Jurkat, Clone E6-1 (cell line): Measurements from ENCODE around the gene UQCRC1.

Experiments used
- DNase-seq: peaks from one replicate; pipeline ENCODE4 v3.0.0-alpha.2; 2011; ENCODE audit warnings: low read depth, low spot score
- H3K4me3 ChIP-seq: 2 replicates; pipeline ENCODE4 v1.5.1; 2011; ENCODE audit warnings: mild to moderate bottlenecking, low read length, control low read depth, moderate library complexity

Gene UQCRC1

DNA sequence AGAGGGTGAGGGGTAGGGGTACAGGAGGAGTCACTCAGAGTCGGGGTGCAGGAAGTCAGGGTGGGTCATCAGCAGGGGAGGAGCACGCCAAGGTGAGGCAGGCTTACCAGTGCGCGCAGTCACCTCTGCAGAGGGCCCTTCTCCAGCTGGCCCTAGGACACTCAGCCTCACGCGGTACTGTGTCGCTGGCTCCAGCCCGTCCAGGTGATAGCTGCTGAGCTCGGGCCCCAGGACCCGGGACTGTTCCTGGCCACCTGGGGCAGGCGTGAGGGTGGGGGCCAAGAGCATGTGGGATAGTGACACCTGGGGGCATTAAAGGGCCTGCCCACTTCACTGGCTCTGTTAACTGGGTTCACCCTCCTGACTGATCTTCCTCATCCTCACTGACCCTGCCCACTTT, 21.8 kb downstream of the UQCRC1 start:
- H3K4me3 ChIP-seq = no peak overlapping the region
- DNase-seq = no peak

DNA sequence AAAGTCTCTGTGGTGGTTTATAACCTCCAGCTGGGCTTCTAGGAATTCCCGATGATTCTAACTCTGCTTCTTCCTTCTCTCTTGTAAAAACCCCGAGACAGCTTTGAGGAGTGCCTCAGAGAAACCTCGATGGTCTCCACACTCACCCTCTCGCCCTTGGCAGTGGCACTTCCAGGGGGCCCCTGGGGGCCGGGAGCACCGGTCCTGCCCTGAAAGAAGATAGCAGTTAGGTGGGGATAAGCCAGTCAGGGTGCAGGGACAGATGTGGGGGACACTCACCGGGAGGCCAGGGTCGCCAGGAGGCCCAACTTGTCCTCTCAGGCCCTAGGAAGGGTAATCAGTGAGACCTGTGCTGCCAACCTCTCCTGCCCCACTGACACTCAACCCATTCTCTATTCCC, 24.0 kb downstream of the UQCRC1 start:
- no peak overlapping the region for H3K4me3 ChIP-seq
- no peak for DNase-seq

DNA sequence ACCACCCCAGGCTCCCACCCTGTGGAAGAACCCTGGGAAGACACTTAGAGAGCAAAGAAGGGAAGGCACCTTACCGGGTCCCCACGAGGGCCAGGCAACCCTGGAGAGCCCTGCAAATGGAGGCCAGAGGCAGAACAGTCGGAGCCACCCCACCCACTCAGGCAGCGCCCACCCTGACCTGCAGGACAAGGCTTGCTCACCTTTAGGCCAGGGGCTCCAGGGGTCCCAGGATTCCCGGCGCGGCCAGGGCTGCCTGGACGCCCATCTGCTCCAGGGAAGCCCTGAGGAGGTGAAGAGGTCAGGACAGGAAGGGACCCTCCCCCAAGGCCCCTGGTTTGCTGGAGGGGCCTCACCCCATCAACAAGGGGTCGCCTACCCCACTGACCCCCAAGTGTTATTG, 24.6 kb downstream of the UQCRC1 start:
- DNase-seq = no peak
- H3K4me3 ChIP-seq = no peak overlapping the region

DNA sequence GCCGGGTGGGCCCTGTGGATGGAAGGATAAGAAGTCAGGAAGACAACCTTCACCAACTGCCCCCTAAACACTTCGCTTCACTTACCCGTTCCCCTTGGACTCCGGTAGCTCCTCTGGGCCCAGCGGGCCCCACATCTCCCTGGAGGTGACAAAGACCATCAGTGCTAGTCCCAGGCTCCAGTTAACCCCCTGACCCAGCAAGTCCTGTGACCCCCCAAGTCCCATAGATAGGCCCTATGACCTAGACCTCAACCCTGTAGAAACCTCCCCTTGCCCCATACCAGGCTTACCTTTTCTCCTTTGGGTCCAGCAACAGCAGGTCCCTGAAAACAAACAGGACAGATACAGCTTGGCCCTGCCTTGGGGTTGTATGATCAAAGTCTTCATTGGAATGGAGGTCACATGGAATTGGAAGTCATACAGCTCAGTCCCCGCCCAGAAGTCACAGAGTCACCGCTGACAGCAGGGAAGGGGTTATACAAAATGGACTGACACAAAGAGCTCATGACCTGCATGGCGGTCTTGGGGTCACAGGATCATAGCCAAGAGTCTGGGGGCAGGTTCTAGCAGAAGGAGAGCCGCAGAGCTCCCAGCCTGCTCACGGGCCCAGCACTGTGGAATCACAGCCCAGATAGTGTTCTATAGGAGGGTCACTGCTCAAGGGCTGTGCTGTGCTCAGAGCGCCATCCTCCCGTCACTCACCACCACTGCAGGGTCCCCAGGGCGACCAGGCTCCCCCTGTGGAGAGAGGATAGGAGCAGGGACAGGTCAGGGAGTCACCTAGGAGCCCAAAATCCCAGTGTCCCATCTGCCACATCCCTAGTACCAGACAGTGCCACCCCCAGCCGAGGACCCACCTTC, 27.6 kb downstream of the UQCRC1 start:
- DNase-seq = no peak

DNA sequence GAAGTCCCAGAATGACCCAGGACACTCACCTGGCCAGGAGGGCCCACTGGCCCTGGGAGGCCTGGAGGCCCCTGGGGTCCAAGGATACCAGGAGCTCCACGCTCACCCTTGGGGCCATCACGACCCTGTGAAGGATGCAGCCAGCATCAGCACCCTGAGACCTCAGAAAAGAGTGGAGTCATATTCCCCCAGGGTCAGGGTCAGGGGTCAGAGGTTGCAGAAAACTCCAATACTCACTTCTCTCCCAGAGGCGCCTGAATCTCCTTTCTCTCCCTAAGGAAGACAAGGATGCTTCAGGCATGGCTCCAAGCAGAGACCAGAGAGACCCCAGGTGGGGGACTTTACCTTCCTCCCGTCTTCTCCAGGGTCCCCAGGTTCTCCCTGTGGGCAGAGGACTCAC, 32.8 kb downstream of the UQCRC1 start:
- DNase-seq = no peak
- no peak overlapping the region for H3K4me3 ChIP-seq

More for the DNA sequence above, 27.6 kb downstream of the UQCRC1 start:
- no peak overlapping the region for H3K4me3 ChIP-seq

DNA sequence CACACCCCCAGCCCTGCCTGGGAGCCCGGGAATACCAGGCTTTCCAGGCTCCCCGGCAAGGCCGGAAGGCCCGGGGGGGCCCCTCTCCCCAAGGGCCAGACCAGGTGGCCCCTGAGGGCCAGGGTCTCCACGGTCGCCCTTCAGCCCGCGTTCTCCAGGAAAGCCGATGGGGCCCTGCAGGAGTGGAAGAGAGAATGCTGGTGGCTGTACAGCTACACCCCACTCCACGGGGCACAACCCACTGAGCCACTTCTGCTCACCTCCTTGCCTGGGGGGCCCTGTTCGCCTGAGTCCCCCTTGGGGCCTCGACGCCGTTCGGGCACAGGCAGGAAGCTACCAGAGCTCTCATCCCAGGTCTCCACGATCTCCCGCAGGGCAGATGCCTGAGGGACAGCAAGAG, 34.1 kb downstream of the UQCRC1 start:
- no peak overlapping the region for H3K4me3 ChIP-seq
- DNase-seq = no peak

DNA sequence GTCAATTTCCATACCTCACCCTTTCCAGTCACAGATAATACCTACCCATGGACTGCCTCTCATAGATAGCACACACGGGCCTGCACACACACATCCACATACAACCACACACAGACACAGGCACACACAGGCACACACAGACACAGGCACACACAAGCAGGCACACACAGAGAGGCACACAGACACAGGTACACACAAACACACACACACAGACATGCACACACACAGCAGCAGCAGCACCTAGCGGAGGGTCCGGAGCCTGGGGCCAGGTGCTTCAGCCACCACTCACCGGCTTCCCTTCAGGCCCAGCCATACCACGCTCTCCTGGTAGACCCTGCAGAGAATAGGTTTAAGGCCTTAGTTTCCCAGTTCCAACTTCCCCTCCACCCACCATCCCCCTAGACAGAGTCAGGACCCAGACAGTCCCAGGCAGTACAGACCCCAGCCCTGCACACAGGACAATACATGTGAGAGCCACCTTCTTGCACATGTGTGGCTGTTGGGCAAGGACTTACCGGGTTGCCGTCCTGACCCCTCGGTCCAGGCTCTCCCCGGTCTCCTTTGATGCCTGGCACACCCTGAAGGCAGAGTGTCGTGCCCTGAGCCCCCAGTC, 35.4 kb downstream of the UQCRC1 start:
- no peak for DNase-seq
- H3K4me3 ChIP-seq = no peak overlapping the region

DNA sequence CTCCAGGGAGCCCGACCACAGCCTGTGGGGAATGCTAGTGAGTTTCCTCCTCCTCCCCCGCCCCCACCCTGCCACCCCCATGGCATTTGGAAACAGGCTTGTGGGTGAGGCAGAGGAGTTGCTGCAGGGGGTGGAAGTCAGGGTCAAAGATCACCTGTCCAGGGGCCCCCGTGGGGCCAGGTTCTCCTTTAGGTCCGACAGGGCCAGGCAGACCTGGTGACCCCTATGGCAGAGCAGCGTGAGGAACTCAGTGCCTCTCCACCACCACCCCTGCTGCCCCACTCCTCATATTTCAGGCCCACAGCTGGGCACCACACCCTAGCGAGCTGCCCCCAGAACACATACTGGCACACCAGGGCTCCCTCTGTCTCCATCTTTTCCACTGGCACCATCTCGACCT, 36.9 kb downstream of the UQCRC1 start:
- no peak for DNase-seq

DNA sequence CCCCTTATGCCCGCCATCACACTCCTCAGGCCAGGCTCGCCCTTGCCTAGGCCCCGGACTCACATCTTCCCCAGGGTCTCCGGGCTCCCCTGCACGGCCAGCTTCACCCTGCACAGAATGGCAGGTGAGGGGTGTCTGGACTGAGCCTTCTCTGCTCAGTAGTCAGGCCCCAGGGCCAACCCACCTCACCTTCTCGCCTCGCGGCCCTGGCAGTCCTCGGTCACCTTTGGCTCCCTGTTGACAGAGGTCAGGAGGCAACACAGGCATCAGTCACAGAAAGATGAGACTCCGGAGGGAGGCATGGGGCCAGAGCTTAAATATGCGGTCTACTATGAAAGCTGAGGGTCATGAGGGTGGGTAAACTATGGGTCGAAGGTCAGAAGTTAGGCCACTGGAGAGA, 37.5 kb downstream of the UQCRC1 start:
- no peak overlapping the region for H3K4me3 ChIP-seq
- no peak for DNase-seq

More for the DNA sequence above, 36.9 kb downstream of the UQCRC1 start:
- no peak overlapping the region for H3K4me3 ChIP-seq

DNA sequence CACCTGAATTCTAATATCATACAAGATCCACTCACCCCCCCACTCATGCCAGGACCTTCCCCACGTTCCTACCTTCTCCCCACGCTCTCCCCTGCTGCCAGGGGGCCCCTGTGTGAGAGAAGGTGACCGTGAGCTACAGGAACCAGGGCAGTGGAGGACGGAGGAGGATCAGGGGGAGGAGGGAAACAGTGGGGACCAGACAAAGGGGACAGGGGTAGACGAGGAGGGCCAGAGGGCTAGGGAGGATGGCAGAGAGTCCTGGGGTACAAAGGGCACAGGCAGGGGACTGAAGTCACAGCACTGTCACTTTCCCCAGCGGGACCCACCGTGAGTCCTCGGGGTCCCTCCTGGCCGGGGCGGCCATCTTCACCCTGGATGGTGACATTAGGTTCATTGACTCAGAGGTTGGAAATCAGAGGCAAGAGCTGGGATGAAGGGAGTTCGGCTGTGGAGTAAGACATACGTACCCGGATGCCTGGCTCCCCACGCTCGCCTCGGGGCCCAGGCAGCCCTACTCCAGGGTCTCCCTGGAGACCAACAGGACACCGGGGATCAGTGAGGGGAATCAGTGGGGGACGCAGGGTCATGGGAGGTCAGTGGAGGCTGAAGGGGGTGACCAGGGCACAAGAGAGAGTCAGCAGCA, 39.5 kb downstream of the UQCRC1 start:
- DNase-seq = no peak
- H3K4me3 ChIP-seq = no peak overlapping the region

DNA sequence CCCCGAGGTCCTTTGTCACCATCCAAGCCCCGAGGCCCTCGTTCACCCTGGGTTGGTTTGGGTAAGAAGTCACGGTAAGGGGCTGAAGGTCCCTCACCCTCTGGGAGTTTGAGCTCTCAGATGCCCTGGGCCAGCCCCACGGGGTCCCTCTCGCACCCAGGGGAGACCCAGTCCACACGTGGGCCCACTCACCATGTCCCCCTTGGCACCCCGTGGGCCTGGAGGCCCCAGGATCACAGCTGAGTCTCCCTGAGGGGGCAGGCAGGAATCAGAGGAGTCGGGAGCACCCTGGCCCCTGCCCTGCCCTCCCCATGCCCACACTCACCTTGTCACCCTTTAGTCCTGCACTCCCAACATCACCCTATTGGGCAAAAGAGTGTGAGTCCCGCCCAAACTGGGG, 40.0 kb downstream of the UQCRC1 start:
- DNase-seq = no peak
- H3K4me3 ChIP-seq = no peak overlapping the region

DNA sequence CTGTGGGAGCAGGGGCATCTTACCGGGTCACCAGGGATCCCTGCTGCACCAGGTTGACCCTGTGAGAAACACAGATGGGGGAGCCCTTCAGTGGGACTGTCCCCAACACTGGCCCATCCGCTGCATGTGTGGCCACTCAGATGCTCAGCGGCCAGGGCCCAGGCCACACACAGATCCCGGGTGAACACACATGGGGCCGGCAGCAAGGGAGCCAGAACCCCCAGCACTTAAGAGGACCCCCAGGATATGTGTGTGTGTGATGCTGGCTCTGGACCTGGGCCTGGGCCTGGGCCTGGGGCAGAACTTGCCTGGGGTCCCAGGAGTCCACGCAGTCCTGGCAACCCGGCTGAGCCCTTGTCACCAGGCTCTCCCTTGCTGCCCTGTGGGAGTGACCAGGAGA, 41.0 kb downstream of the UQCRC1 start:
- DNase-seq = no peak

DNA sequence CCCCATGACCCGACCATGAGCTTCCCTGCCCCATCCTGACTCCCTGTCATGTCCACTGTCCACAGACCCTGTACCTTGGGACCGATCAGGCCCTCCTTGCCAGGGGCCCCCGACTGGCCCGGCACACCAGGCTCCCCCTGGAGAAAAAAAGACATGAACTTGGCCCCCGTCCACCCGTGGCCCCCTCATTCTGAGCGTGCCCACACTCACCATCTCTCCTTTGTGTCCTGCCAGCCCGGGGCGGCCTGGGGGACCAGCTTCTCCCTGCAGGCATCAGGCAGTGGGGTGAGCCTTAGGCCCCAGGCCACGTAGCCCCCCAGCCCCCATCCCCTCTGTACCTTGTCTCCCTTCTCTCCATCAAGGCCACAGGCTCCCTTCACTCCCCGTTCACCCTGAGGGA, 41.9 kb downstream of the UQCRC1 start:
- H3K4me3 ChIP-seq = no peak overlapping the region
- DNase-seq = no peak

More for the DNA sequence above, 41.0 kb downstream of the UQCRC1 start:
- H3K4me3 ChIP-seq = no peak overlapping the region

DNA sequence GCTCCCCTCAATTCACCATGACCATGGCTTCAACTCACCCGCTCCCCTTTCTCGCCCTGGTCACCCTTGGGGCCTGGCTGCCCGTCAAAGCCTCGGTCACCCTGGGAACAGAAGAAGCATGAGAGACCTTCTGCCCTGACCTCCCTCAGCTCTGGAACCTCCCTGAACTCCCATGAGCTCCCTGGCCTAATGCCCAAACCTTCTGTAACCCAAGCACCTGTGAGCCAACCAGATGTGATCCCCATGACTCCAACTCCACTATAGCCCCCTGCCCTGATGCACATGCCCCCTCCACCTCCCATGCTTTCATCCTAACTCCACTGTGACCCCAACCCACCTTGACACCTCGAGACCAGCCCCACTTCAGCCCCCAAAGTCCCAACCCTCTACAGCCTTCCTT, 42.4 kb downstream of the UQCRC1 start:
- DNase-seq = no peak

DNA sequence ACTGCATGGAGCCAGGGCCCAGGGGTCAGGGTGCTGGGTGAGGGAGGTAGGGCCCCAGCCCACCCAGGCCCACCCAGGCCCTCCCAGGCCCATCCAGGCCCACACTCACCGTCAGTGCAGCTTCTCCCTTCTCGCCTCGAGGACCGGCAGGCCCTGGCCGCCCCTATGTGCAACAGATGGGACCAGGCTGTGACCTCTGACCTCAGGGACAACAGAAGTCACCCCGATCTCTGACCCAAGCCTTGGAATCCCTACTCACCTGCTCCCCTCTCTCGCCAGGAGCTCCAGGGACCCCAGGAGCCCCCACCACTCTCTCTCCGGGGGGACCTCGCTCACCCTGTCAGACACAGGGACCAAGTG, 43.1 kb downstream of the UQCRC1 start:
- H3K4me3 ChIP-seq = no peak overlapping the region
- DNase-seq = no peak

More for the DNA sequence above, 42.4 kb downstream of the UQCRC1 start:
- no peak overlapping the region for H3K4me3 ChIP-seq

DNA sequence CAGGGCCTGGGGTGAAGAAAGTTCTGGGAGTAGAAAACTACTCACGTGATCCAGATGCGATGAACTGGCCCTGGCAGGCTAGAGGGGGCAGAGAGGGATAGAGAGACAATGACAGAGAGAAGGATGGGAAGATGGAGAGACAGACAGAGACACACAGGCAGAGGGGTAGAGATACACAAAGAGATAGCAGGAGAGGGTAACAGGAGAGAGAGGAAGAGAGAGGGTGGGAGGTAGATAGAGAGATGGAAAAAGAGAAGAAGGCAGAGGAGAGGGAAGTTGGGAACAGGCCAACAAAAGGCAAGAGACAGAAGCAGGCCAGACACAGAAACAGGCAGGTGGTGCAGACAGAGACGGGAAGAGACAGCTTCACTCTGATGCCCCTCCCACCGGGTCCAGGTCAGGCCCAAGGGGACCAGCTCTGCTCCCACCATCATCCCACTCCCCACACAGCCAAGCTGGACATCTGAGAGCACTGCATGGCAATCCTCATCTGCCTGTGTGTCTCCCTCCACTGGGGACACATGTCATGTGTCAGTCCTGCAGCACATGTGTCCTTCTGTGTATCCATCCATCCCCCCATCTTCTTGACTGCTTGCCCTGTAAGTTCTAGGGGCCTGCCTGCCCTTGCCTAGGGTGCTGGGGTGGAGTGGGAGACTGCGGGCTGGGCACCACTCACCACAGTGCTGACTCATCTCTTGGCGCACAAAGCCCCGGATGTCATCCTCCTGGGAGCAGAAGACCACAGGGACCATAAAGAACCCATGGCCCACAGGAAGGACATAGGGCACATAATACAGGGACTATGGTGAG, 43.6 kb downstream of the UQCRC1 start:
- no peak for DNase-seq
- H3K4me3 ChIP-seq = no peak overlapping the region

DNA sequence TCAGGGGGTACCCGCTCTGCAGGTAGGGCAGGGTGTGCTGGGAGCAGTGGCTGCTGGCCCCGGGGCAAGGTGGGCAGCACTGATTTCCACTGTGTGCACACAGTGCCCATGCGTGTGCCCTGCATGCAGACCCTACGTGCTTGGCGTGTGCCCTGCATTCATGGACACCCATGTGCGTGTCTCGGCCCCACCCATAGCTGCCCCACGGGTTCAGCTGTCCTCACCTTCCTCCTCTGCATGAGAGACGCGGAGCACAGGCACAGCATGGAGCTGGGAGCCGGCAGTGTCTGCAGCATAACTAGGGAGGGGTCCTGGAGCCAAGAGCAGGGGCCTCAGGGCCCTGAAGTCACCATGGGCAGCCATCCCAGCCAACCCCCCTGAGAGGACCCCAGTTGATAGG, 44.3 kb downstream of the UQCRC1 start:
- no peak for DNase-seq
- no peak overlapping the region for H3K4me3 ChIP-seq

DNA sequence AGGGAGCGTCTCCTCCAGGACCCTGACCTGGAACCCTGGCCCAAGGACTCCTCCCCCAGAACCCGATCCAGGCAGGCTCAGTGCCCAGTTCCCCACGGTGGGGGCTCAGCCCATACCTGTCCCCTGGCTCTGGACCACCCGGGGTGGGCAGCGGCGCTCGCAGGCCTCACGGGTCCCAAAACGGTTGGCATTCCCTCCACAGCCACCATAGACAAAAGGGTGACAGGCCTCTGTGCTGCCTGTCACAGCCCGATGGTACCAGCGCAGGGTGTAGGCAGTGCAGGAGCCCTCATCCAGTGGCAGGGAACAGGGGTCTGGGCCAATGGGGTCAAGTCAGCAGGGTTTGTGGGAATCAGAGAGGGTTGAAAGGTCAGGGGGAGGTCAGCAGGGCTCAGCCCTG, 44.8 kb downstream of the UQCRC1 start:
- no peak overlapping the region for H3K4me3 ChIP-seq
- DNase-seq = no peak

DNA sequence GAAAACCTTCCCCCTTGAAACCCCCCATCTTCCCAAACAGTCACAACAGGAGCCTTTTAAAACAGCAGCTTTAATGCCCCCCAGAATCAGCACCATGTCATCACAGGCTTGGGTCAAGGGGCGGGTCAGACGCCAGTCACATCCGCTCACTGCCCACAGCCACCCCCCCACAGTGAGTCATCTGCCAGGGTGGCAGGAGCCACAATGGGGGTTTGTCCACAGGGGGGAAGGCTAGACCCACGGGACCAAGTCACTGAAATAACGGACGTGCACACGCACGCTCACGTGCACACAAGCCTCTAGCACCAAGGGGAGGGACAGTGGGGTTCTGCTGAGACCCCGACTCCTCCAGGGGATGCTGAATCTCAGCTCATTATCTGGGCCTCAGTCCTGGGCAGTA, 45.4 kb downstream of the UQCRC1 start:
- no peak overlapping the region for H3K4me3 ChIP-seq
- DNase-seq = no peak
